SK-N-SH treated with all-trans-retinoic acid at 6 μM for 48 hours (cell line): ENCODE results near the gene IZUMO2.

Experiments
- ATAC-seq: fragments of 200-7000 bp; cut with Tn5 transposase; 3 replicates; pipeline ENCODE4 v1.9.1; 2020; ENCODE audit warnings: mild to moderate bottlenecking, moderate library complexity
- ARNTL ChIP-seq: fragments of 450-650 bp; formaldehyde crosslinking; IDR thresholded peaks from 2 replicates; pipeline ENCODE4 v1.5.0; 2020; ENCODE audit warnings: low read depth, mild to moderate bottlenecking, moderate library complexity, borderline replicate concordance
- BACH2 ChIP-seq: fragments of 250-450 bp; sonication (Bioruptor Pico); IDR thresholded peaks from 2 replicates; pipeline ENCODE4 v1.9.0; 2021; ENCODE audit warnings: mild to moderate bottlenecking, borderline replicate concordance
- CREB5 ChIP-seq: fragments of 250-450 bp; sonication (Bioruptor Pico); IDR thresholded peaks from 2 replicates; pipeline ENCODE4 v1.5.1; 2020; ENCODE audit warnings: low read depth, mild to moderate bottlenecking, moderate library complexity
- CSDC2 ChIP-seq: fragments of 250-450 bp; sonication (Bioruptor Pico); IDR thresholded peaks from 2 replicates; pipeline ENCODE4 v1.5.0; 2020; ENCODE audit warnings: mild to moderate bottlenecking, moderate library complexity
- CSRNP3 ChIP-seq: fragments of 250-450 bp; sonication (Bioruptor Pico); IDR thresholded peaks from 2 replicates; pipeline ENCODE4 v1.5.1; 2021; ENCODE audit warnings: mild to moderate bottlenecking, moderate library complexity
- ESRRG ChIP-seq: fragments of 250-450 bp; sonication (Bioruptor Pico); IDR thresholded peaks from 2 replicates; pipeline ENCODE4 v1.6.1; 2021; ENCODE audit warnings: mild to moderate bottlenecking
- ISL1 ChIP-seq: fragments of 250-450 bp; sonication (Bioruptor Pico); IDR thresholded peaks from 2 replicates; pipeline ENCODE4 v2.1.2; 2022; ENCODE audit warnings: mild to moderate bottlenecking, moderate library complexity
- OSR1 ChIP-seq: fragments of 250-450 bp; sonication (Bioruptor Pico); IDR thresholded peaks from 2 replicates; pipeline ENCODE4 v1.8.0; 2022; ENCODE audit warnings: moderate library complexity, mild to moderate bottlenecking, inconsistent platforms
- PATZ1 ChIP-seq: fragments of 250-450 bp; sonication (Bioruptor Pico); IDR thresholded peaks from 2 replicates; pipeline ENCODE4 v1.8.0; 2020; ENCODE audit warnings: mild to moderate bottlenecking, moderate library complexity, borderline replicate concordance
- POU6F1 ChIP-seq: fragments of 250-450 bp; sonication (Bioruptor Pico); IDR thresholded peaks from 2 replicates; pipeline ENCODE4 v1.8.0; 2021; ENCODE audit warnings: low read depth, mild to moderate bottlenecking, moderate library complexity, borderline replicate concordance
- PPARA ChIP-seq: fragments of 250-450 bp; sonication (Bioruptor Pico); IDR thresholded peaks from 2 replicates; pipeline ENCODE4 v1.5.0; 2020; ENCODE audit warnings: mild to moderate bottlenecking, borderline replicate concordance
- RARB ChIP-seq: fragments of 250-450 bp; sonication (Bioruptor Pico); IDR thresholded peaks from 2 replicates; pipeline ENCODE4 v1.8.0; 2021; ENCODE audit warnings: mild to moderate bottlenecking, moderate library complexity
- SNAI2 ChIP-seq: fragments of 250-450 bp; sonication (Bioruptor Pico); IDR thresholded peaks from 2 replicates; pipeline ENCODE4 v1.5.0; 2020; ENCODE audit warnings: mild to moderate bottlenecking, moderate library complexity
- TCF4 ChIP-seq: fragments of 250-450 bp; sonication (Bioruptor Pico); IDR thresholded peaks from 2 replicates; pipeline ENCODE4 v1.8.0; 2021; ENCODE audit warnings: mild to moderate bottlenecking, moderate library complexity, borderline replicate concordance
- ZC3H10 ChIP-seq: fragments of 250-450 bp; sonication (Bioruptor Pico); IDR thresholded peaks from 2 replicates; pipeline ENCODE4 v1.5.1; 2021; ENCODE audit warnings: mild to moderate bottlenecking, moderate library complexity
- ZFP3 ChIP-seq: fragments of 250-450 bp; sonication (Bioruptor Pico); IDR thresholded peaks from 2 replicates; pipeline ENCODE4 v1.5.0; 2020; ENCODE audit warnings: mild to moderate bottlenecking, moderate library complexity
- ZNF565 ChIP-seq: fragments of 450-650 bp; formaldehyde crosslinking; conservative IDR thresholded peaks from 2 replicates; pipeline ENCODE4 v1.5.0; 2020; ENCODE audit warnings: low read depth, mild to moderate bottlenecking, moderate library complexity
- ZNF8 ChIP-seq: fragments of 450-650 bp; formaldehyde crosslinking; IDR thresholded peaks from 2 replicates; pipeline ENCODE4 v1.5.0; 2020; ENCODE audit warnings: mild to moderate bottlenecking, moderate library complexity

The IZUMO2 gene

GRCh38 chr19:50190439-50190891 lies 27.4 kb upstream of the IZUMO2 start (continued):
- TF ChIP-seq PATZ1 (CRISPR knock-in tag), result no peak
- no peak for TF ChIP-seq ISL1
- TF ChIP-seq OSR1 (CRISPR knock-in tag), result no peak
- no peak for TF ChIP-seq ZFP3
- TF ChIP-seq ESRRG (CRISPR knock-in tag), result no peak
- no peak for TF ChIP-seq PPARA (CRISPR knock-in tag)
- no peak for TF ChIP-seq SNAI2 (CRISPR knock-in tag)

- no peak for ATAC-seq
- TF ChIP-seq TCF4 (CRISPR knock-in tag) (no peak), CSDC2 (CRISPR knock-in tag) (no peak), CSRNP3 (CRISPR knock-in tag) (no peak), BACH2 (CRISPR knock-in tag) (no peak), PATZ1 (CRISPR knock-in tag) (no peak), POU6F1 (CRISPR knock-in tag) (no peak), ZC3H10 (no peak), ARNTL (CRISPR knock-in tag) (no peak), ZNF8 (CRISPR knock-in tag) (no peak), ESRRG (CRISPR knock-in tag) (no peak)
Measured at GRCh38 chr19:50189331-50189730, 26.2 kb upstream of the IZUMO2 start.

GRCh38 chr19:50187937-50188336 lies 24.9 kb upstream of the IZUMO2 start:
- no peak for ATAC-seq
- no peak for TF ChIP-seq PATZ1 (CRISPR knock-in tag)
- no peak for TF ChIP-seq OSR1 (CRISPR knock-in tag)
- no peak for TF ChIP-seq BACH2 (CRISPR knock-in tag)
- TF ChIP-seq RARB (CRISPR knock-in tag), result no peak
- no peak for TF ChIP-seq CSDC2 (CRISPR knock-in tag)
- no peak for TF ChIP-seq ZFP3
- TF ChIP-seq ESRRG (CRISPR knock-in tag), result no peak
- no peak for TF ChIP-seq PPARA (CRISPR knock-in tag)
- TF ChIP-seq CREB5 (CRISPR knock-in tag), result no peak
- TF ChIP-seq ZNF565, result no peak
- TF ChIP-seq POU6F1 (CRISPR knock-in tag), result no peak
- TF ChIP-seq ARNTL (CRISPR knock-in tag), result no peak
- TF ChIP-seq ZNF8 (CRISPR knock-in tag), result no peak
- TF ChIP-seq CSRNP3 (CRISPR knock-in tag), result no peak
